Testis (tissue), 2 donors: ENCODE results near the gene TBC1D10A.

Source experiments
- POLR2A ChIP-seq: fragments of 450-650 bp; IDR thresholded peaks from one replicate; pipeline ENCODE4 v1.6.1; 2017; ENCODE audit warnings: antibody characterized with exemption, mild to moderate bottlenecking, moderate library complexity
- TF ChIP-seq, protein P1 (sequence below), 3 experiments: fragments of 450-650 bp in 2 of 3; fragments of 200-600 bp in 1 of 3; sonication (generic) in 1 of 3; IDR thresholded peaks; one replicate each; pipeline ENCODE4 v1.5.1; 2016 to 2019; ENCODE audit warnings: antibody characterized with exemption in 3 of 3, mild to moderate bottlenecking in 2 of 3, moderate library complexity in 1 of 3

DNA sequence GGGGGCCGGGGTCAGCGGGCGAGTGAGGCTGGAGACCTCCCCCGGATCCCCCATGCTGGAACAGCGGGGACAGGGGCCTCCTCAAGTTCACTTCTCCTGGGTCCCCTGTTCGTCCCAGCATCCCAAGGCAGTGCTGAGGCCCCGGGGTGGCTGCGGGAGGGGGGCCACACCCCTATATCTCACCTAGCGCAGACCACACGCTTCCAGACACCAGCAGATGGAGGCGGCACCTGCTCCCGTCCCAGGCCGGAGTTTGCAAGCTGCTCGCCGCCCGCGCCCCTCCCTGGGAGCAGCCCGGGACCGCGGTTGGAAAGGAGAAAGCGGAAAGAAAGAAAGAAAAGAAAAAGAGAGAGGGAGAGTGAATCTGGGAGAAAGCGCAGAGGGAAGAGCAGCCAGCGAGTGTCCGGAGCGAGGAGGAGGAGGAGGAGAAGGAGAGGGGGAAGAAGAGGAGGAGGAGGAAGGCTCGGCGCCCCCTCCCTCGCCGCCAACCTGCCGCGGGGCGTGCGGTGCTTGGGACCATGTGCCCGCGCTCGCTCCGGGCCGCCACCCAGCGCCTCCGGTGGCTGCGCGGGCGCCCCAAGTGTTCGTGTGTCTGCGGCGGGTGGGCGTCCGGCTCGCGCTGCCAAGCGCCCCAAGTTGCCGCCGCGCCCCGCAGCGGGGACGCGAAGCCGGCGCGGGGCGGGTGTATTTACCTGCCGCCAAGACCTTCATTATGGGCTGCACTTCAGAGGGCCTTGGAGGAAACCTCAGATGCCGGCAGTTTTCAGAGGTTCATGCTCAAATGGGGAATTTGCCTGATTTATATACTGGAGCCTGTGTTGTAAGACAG is 80.5 kb downstream of the TBC1D10A start, which contains the start of gene LIF:
- TF ChIP-seq, protein P1, sequence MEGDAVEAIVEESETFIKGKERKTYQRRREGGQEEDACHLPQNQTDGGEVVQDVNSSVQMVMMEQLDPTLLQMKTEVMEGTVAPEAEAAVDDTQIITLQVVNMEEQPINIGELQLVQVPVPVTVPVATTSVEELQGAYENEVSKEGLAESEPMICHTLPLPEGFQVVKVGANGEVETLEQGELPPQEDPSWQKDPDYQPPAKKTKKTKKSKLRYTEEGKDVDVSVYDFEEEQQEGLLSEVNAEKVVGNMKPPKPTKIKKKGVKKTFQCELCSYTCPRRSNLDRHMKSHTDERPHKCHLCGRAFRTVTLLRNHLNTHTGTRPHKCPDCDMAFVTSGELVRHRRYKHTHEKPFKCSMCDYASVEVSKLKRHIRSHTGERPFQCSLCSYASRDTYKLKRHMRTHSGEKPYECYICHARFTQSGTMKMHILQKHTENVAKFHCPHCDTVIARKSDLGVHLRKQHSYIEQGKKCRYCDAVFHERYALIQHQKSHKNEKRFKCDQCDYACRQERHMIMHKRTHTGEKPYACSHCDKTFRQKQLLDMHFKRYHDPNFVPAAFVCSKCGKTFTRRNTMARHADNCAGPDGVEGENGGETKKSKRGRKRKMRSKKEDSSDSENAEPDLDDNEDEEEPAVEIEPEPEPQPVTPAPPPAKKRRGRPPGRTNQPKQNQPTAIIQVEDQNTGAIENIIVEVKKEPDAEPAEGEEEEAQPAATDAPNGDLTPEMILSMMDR (IDR thresholded peaks at IDR 0.05), result no peak
- TF ChIP-seq POLR2A, result no peak
